Measurements from ENCODE around the gene COX8C.

The COX8C gene, protein sequence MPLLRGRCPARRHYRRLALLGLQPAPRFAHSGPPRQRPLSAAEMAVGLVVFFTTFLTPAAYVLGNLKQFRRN

DNA sequence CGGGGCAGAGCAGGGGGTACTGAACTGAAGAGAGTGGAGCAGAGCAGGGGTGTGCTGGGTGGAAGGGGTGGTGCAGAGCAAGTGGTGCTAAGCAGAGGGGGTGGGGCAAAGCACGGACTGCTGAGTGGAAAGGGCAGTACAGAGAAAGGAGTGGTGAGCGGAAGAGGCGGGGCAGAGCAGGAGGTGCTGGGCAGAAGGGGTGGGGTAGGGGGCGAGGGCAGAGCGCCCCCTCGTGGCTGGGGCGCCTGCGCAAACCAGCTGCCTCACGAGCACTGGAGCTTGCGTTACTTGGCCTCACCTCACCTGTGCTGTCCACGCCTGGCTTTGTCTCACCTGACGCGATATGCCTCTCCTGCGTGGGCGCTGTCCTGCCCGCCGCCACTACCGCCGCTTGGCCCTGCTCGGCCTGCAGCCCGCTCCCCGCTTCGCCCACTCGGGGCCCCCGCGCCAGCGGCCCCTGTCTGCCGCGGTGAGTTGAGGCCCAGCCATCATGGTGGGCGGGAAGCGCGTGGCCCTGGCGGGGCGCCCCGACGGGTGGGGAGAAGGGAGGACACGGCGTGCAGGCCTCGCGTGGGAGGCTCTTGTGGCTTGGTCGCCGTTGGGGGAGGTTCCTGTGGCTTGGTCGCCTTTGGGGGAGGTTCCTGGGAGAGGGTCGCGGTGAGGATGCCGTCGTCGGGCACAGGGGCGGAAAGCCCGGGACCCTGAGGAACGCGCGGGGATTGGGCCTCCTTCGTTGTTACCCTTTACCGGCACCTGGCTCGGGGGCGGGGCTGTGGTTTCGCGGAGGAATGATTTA, at the start of gene COX8C:
TSS of gene COX8C (plus strand) at position 257 of the 796 bp plus-strand sequence. CDS start at position 344, 87 bp downstream.
- DNase-seq, result no peak

DNA sequence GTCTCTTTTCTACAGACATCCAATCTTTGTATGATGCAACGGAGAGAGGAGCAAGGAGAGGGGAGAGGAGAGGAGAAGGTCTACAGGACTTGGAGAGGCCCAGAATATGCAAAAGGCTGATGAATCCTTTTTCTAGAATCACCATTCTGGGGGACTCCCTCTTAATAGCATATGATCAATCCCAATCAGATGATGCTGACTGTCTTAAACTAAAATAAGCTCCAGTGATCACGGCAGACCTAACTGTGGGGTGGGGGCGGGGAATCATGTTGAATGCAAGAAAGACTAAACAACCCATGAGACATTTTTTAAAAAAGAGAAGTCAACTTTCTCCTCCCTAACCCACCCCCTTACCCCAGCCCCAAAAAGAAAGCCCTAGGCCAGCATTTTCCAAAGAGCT, 47.6 kb upstream of the COX8C start:
- no peak for DNase-seq

DNA sequence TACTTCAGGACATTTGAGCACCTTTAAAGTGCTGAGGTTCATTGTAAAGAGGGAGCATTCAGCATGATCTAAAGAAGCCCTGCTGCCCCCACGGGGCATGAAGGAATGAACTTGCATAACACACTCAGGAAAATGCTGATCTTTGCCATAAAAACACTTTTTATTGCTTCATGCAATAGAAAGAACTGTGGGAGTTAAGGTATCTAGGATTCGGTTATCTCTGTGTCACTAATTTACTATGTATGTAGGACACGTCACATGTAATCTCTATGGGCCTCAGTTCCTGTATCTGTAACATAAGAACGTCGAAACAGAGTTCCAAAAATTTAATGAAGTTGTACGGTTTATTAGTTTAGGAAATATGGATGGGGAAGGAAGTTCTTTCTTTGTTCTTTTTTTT, 47.1 kb upstream of the COX8C start:
- no peak for DNase-seq

DNA sequence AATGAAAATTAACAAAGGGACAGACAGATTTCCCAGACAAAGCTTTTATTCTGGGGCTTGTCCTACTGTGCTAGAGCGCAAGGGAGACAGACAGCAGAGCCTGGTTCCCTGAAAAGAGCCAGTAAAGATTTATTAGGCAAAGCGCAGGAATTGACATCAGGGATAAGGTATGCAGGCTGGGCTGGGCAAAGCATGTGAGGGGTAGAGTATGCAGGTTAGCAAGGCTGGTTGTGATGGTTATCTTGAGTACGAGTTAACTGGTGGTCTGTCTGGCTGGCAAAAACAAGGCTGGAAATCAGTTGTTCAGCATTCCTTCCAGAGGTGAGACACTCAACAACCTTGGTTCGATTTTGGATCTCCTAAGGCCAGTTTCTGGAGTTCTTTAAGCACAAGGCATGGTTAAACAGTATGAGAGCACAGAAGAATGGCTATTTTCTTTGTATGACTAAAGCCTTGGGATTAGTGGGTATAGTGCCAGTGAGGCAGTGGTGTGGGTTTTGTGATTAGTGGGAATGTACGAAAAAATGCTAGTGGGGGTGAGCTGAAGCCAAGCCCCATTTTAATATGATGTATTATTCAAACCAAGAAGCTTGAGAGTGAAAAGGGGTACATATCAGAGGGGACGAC, 45.0 kb upstream of the COX8C start:
- DNase-seq, result no peak

DNA sequence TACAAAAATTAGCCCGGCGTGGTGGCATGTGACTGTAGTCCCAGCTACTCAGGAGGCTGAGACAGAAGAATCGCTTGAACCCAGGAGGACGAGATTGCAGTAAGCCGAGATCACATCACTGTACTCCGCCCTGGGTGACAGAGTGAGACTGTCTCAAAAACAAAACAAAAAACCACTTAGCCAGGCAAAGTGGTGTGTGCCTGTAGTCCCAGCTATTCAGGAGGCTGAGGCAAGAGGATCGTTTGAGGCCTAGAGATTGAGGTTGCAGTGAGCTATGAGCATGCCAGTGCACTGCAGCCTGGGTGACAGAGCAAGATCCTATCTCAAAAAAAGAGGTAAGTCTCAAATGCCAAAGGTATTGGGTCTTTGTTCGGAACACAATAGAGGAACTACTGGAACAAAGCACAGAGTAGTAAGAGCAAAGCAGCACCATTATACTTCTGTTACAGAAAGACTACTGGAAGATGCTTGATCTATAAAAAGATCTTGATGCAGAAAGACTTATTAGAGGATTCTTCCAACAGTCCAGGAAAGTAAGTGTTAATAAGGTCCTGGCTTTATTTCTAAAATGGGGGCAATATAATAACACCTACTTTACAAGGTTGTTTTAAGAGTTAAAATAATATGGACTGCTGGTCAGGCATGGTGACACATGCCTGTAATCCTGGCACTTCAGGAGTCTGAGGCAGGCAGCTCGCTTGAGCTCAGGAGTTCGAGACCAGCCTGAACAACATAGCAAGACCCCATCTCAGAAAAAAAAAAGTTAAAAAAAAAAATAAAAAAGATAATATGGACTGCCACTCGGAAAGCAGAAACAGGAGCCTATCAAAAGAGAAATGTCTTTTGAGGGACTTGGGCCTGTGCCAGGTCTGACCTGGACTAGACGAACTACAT, 44.0 kb upstream of the COX8C start:
- no peak for DNase-seq

DNA sequence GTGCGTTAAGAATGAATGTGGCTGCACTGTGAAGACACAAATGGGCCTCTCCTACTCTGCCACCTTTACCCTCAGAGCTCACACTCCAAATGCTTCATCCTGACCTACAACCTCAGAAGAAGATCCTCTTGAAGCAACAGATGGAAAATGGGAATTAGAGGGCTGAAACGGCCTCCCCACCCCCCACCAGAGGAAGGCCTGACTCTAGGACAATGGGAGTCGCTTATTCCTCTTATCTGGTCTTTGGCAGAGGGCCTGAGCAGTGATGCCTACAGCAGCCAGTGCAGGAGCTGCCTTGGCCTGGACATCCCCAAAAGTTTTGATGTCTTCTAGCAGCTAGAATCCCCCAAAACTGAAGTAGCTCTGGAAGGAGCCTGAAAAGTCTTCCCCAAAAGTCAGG, 43.3 kb upstream of the COX8C start:
- no peak for DNase-seq

DNA sequence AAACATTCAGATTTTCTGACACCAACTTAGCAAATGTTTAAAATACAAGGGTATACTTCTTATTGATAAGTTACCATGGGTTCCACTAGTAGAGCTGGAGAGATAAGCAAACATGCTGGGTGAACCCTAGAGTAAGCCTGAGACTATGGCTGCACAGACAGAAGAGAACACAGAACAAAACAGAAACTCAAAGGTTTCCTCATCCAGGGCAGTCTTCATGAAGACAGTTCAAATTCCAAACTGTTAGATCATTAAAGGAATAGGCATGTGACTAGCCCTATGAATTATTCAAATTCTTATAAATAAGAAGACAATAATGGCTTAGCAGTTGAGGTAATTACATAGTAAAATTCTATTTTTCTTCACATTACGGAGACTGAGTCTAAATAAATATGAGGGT, 42.2 kb upstream of the COX8C start:
- no peak for DNase-seq

DNA sequence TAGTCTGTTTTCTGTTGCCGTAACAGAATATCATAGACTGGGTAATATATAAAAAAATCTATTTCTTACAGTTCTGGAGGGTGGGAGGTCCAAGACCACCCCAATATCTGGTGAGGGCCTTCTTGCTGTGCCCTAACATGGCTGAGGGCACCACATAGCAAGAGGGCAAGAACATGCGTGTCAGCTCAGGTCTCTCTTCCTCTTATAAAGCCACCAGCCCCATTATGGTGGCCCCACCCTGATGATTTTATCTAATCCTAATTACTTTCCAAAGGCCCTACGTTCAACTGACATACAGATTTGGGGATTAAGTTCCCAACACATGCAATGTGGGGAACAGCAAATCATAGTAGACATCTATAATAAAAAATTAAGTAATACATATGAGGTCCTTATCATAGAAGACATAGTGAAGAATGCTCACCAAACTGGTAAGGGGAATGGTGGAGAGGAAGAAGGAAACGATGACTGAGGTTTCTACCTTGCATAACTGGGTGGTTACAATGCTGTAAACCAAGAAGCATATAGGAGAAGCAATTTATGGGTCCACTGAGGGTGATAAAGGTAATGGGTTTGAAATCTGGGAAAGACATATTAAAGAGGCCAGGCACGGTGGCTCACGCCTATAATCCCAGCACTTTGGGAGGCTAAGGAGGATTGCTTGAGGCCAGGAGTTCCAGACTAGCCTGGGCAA, 41.1 kb upstream of the COX8C start:
- DNase-seq, result no peak

DNA sequence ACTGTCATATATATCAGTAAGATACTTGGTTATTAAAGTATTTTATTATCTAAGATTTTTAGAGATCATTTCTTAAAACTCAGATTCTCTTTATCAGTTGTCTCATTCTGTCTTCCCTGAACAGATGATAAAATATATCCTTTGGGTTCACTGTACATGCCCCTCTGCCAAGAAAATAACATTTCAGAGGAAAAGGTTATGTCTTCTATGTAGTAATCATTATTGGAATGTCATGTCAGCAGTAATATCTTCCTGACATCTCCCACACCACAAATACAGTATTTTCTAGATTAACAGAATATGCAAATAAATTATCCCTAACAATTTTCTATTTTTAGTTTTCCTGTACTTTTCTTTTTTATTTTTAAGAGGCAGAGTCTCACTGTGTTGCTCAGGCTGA, 40.2 kb upstream of the COX8C start:
- DNase-seq, result no peak

DNA sequence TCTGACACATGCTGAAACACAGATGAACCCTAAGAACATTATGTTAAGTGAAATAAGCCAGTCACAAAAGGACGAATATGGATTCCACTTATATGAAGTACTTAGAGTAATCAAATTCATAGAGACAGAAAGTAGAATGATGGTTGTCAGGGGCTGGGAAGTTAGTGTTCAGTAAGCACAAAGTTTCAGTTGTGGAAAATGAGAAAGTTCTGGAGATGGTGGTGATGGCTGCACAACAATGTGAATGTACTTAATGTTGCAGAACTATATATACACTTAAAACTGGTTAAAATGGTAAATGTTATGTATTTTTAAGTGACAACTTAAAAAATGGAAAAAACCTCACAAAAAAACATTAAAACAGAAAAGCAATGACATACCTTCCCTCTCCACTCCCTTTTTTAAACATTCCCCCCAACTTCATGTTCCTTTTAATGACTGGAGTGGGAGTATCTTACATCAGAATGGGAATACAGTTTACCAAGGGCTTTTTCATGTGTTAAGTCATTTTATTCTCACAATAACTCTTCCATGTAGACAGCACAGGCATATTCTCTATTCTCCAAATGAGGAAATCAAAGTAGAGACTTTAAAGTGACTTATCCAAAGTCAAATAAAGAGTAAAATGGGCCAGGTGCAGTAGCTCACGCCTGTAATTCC, 38.2 kb upstream of the COX8C start:
- DNase-seq, result no peak

DNA sequence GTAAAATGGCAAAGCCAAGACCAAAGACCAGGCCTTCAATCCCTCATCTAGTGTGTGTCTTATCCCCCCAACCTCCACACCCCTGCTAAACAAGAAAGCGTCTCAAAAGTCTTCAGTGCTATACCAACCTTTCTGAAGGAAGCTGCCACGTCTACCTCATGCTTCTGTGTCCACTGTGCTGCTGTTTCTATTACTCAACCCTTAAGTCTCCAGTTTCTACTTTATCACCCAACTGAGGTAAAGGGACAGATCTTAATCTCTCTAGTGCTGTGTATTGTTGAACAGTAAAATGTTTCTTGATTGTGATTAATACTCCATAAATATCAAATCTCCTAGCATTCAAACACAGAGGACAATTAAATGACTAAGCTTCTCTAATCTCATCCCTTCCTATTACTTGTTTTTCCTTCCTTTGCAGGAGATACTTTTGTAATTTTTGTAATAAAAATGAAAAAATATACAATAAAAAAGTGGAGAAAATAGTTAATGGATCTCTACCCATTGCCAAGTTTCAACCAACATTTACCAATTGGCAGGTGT, 37.5 kb upstream of the COX8C start:
- DNase-seq, result no peak

DNA sequence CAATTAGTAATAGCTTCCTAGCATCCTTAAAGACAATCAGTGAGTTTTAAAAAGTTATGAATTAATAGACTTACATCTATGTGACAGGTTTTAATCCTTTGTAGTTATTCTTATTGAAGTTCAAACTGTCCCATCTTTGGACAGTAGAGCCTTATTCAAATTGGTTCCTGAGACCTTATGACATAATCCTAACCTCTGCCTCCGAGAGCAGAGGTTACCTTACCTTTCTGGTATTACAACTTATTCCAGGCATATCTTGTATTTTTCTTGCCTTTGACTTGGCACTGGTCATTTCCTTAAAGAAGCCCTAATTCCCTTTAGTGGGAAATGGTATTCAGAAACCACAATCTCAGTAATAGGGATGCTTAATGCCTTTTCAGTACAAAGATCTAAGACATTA, 35.9 kb upstream of the COX8C start:
- no peak for DNase-seq

DNA sequence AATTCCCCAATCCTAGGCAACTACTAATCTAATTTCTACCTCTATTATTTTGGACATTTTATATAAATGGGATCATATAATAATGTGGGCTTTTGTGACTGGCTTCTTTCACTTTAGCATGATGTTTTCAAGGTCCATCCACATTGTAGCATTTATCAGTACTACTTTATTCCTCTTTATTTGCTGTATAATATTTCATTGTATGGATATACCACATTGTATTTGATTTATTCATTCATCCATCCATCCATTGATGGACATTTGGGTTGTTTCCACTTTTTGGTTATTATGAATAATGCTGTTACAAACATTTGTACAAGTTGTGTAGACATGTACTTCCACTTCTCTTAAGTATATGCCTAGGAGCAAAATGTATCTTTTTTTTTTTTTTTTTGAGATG, 31.4 kb upstream of the COX8C start:
- DNase-seq, result no peak

DNA sequence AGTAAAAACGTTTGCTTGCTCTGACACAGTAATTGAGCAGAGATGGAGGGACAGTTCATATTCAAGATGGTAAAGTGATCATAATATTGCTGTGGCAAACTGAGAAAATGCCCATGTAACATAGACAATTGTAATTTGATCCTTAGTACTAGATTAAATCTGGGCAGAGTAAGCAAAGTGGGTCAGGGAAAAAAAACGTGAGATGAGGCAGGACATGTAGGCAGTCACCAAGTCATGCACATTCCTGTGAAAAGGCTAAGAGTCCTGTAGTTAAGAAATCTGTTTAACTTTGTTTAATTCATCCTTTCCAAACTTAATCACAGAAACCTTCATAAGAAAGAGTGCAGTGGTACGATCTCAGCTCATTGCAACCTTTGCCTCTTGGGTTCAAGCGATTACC, 30.3 kb upstream of the COX8C start:
- no peak for DNase-seq

DNA sequence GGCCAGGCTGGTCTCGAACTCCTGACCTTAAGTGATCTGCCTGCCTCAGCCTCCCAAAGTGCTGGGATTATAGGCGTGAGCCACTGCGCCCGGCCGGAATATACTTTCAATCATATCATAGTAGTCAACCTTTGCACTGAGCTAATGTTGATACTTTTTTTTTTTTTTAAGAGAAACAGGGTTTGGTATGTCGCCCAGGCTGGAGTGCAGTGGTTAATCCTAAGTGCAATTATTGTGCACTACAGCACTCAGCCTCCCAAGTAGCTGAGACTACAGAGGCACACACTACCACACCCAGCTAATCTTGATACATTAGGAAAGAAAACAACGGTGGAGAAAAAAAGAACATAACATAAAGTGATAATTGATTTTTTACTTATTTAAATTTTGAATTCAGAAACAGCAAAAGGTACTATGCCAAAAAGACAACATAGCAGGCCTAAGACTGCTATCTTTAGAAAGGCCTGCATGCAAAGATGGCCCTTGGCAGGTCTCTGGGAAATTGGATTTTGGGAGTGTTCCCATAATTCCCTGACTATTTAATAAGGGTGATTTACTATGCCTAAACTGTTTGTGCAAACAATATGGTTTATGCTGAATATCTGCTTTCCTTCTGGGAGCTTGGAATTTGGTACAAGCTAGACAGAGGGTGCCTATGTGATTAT, 29.6 kb upstream of the COX8C start:
- DNase-seq, result no peak

DNA sequence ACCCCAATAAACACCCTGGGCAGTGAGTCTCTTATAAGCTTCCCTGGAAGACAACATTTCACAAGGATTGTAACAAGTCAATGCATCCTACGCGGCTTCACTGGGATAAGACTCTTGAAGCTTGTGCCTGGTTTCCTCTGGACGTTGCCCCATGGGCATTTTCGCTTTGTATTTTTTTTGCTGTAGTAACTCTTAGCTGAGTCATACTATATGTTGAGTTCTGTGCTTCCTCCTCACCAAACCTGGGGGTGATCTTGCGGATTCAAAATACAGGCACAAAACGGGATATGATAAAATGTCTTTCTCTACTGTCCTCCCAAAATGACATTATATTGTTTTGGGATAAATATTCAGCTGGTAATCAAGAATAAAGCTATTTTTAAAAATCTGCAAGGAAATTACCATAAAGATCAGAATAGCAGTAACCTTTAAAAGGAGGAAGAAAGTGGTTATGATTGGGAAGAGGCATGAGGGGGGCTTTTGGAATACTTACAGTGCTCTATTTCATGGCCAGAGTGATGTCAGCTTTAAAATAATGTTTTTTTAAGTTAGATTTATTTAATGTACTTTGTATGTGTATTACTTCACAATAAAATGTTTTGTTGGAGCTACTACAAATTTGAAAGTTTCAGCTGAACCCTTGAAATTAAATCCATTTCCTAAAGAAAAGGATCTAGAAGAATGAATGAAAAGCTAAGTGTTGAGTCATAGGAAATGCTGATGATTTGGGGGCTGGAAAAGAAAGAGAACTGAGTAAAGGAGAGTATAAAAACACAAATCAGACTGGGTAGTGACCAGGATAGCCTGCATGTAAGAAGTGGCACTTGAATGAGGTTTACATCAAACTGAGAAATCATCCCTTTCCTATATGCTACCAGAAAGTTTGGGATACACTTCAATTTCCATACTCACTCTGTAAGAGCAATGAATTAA, 28.8 kb upstream of the COX8C start:
- no peak for DNase-seq

DNA sequence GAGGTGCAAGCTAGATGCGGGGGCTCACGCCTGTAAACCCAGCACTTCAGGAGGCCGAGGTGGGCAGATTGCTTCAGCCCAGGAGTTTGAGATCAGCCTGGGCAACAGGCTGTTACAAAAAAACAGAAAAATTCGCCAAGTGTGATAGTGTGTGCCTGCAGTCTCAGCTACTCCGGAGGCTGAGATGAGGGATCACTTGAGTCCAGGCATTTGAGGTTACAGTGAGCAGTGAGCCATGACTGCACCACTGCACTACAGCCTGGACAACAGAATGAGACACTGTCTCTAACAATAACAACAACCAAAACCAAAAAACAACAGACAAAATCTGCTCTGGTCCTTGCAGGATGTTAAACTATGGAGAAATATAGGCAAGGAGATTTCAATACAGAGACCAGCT, 28.1 kb upstream of the COX8C start:
- no peak for DNase-seq

DNA sequence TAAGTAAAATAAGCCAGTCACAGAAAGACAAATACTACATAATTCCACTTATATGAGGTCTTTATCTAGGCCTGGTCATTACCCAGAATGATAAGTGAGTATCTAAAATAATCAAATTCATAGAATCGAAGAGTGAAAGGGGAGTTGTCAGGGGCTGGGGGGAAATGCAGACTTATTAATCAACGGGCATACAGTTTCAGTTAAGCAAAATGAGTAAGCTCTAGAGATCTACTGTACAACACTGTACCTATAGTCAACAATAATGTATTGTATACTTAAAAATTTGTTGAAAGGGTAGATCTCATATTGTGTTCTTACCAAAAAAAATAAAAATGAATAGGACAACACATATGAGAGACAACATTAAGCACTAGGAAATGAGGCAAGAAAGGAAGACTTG, 27.5 kb upstream of the COX8C start:
- DNase-seq, result no peak

DNA sequence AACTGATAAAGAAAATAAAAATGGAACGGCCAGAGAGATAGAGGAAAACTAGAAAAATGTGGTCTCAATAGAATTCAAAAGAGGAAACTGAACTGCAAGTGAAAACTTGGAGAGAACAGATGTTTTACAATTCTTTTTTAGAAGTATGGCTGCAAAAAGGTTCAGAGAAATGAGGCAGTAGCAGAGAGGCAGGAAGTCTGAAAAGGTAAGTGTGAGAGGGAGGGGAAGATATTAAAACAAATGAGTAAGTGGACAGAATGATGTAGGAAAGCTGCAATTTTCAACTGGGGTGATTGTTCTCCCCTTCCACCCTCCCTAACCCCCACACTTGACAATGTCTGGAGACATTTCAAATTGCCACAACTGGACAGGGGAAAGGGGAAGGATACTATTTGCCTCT, 27.0 kb upstream of the COX8C start:
- no peak for DNase-seq

DNA sequence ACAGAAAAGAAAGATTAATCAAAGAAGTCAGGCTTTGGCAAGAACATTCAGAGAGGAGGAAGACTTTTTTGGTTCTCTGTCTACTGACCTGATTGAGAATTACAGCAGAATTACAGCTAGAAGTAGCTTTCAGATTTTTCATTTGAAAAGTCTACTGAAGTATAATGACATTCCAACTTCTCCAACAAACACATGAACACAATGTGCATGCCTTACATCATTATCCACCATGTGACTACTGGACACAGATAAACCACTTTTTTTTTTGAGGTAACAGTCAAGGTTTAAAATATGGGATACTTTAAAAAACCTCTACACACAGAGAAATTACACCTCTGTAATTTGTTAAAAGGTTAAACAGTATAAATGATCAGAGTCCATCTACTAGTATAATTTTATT, 26.5 kb upstream of the COX8C start:
- DNase-seq, result no peak

All from stimulated activated CD4-positive, alpha-beta T cell treated with anti-CD3 and anti-CD28 coated beads, Interleukin-4, amount 100 ng/mL, for 1 hour (primary cell).